Activated CD8-positive, alpha-beta memory T cell treated with anti-CD3 and anti-CD28 coated beads, Interleukin-2, amount 50 U/mL, for 1 hour (primary cell): Measurements from ENCODE around the gene MARS1.

ENCODE experiments used
- DNase-seq: peaks from one replicate; pipeline ENCODE4 v3.0.0-alpha.2; 2020; ENCODE audit errors: extremely low read depth

The MARS1 gene

DNA sequence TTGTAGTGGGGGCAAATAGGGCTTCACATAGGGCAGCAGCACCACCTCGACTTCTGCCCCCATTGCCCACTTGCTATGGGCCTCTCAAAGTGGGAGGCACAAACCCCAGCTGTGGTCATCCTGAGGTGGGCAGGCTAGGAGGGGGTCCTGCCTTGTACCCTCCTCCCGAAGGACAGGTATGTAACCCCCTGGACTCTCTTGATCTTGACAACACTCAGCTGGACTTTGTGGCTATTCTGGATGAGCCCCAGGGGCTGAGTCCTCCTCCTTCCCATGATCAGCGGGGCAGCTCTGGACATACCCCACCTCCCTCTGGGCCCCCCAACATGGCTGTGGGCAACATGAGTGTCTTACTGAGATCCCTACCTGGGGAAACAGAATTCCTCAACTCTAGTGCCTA is 16.2 kb upstream of the MARS1 start:
- DNase-seq = no peak

DNA sequence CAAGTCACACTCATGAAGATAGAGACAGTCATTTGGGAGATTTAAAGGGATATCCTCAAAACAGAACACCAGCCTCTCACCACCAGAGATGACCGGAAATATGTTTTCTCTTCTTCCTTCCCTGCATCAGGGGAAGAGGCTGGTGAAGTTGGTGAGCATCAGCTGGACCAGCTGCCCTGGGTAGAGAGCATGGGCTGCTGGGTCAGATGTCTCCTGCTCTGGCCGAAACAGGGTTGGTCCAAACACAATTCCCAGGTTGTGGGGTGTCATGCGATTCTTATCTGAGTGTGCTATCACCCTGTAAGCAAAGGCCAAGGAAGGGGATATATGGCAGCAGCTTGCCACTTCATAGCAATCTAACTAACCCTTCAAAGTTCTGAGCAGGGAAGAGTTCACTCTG is 15.5 kb upstream of the MARS1 start:
- DNase-seq = no peak

DNA sequence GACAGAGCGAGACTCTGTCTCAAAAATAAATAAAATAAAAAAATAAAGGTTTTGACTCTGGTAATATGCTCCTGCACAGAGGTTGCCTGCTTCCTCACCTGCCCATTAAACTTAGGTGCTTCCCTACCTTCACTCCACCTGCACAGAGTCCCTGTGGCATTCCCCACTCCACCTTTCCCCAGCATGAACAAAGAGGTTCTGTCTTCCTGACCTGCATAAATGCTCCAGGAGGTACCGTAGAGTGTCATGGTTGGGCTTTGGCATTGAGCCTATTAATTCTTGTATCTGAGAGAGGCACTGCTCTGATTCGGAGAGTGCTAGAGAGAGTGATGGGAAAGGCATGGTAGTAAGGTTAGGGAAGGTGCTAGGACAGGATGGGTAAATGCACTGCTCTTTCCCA is 14.5 kb upstream of the MARS1 start:
- DNase-seq = no peak

DNA sequence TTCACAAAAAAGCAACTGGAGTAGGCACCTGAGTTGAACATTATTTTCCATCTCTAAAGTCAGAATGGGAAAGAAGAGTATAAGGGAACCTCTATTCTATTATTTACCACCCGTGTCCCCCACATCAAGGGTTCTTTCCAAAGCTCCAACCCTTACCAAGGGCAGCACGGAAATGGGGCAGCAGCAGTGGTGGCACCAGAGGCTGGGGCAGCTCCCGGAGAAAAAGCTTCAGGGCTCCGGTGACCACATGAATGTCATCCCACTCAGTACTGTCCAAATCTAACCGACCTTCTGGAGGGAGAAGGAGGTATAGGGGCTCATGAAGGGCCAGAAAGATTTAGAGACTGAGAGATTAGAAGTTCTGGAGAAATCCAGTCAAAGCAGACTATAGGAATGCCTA is 14.0 kb upstream of the MARS1 start:
- DNase-seq = no peak

DNA sequence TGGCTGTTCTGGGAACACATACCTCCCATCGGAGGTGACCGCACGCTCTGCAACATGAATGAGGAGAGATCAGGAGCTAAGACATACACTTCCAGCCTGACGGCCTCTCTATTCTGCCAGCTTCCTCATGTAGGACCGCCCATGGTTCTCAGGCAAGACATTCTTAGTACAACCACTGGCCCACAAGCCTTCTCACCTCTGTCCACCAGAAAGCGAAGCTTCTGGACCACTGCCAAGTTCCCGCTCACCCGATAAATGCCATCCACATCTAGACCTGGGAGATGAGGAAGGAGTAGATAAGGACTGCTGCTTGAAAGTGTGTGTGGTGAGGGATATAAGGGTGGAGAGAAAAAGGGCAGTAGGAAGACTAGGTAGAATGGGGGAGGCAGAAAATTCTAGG is 13.4 kb upstream of the MARS1 start:
- no peak for DNase-seq

DNA sequence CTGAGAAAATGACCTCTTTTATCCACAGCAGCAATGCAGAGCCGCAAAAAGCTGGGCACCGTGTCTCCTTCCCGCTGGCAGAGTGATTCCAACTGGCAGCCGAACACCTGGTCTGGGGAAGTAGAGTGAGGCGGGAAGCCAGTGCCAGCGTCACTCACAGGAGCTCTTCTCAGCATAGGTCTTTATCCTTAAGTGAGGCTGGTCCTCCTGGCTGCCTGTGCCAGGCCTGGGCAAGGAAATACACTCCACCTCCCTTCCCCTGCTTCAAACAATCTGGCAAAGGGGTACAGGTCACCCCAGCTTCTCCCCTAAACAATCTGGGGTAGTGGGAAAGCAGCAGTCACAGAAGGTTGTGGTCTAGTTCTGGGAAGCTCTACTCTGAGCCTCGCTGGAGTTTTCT is 13.0 kb upstream of the MARS1 start:
- no peak for DNase-seq

DNA sequence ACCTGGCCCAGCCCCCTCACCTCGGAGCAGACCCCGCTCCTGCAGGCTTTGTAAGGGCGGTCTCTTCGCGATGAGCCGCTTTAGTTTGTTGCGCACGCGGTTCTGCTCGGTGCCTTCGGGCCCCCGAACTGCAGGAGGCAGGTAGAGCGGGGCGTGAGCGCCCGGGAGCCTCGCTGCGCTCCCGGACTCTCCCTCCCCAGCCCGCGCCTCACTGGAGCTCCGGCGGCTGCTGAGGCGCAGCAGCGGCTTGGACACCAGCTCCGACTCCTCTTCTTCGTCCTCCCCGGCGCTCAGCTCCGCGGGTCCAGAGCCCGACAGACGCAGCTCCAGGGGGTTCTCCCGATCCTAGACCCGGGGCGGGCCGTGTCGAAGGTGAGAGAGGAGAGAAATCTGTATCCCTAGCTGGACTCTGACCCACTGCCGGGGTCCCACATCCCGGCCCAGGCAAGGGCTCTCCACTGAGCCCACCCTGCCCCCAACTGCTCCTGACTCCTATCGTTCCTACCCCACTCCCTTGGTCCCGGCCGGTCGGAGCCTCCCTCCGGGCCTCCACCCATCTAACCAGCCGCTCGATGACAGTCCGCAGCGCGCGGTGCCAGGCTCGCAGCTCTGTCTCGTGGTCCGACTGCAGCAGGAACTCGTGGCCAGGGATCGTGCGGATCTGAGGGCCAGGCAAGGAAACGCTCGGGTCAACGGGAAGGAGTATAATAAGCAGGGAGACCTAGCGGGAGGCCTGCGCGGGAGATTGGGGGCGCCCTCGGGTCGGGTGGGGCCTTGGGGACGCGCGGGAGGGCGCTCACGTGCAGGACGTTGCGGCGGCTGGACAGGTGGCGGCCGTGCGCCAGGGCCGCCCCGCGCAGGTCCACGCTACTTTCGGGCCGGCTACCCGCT is 12.4 kb upstream of the MARS1 start:
- DNase-seq = no peak

DNA sequence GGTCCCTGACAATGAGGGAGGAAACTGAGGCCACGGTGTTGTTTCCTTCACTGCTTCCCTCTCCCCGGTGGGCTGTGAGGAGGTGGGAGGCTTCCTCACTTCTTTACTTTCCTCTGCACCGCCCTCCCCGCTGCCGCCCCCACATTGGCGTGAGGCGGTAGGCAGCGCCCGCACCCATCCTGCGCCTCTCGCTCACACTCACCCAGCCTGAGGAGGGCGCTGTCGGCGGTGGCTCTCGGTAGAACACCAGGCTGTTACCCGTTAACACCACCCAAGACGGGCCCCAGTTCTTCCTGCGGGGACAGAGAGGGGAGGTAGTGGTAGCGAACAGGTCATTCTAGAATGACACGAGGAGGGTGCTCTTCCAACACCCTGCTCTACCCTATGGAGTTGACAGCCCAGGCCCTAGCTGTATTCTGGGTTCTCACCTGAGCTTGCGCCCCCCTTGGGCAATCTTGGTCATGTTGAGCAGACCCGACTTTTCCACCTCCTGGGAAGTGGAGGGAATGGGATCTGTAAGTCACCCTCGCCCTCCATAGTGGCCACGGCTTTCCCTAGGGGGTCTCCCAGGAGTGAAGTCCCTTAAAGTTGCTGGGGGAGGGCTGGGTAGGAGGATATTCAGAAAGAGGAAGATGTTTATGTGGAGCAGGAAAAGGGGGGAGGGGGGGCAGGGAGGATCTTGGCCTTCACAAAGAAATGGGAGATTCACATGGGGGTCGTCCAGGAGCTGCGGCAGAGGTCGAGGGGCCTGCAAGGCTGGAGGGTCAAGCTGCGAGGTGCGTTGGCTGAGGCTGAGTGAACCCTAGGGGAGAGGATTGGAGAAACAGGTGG is 11.5 kb upstream of the MARS1 start:
- no peak for DNase-seq

DNA sequence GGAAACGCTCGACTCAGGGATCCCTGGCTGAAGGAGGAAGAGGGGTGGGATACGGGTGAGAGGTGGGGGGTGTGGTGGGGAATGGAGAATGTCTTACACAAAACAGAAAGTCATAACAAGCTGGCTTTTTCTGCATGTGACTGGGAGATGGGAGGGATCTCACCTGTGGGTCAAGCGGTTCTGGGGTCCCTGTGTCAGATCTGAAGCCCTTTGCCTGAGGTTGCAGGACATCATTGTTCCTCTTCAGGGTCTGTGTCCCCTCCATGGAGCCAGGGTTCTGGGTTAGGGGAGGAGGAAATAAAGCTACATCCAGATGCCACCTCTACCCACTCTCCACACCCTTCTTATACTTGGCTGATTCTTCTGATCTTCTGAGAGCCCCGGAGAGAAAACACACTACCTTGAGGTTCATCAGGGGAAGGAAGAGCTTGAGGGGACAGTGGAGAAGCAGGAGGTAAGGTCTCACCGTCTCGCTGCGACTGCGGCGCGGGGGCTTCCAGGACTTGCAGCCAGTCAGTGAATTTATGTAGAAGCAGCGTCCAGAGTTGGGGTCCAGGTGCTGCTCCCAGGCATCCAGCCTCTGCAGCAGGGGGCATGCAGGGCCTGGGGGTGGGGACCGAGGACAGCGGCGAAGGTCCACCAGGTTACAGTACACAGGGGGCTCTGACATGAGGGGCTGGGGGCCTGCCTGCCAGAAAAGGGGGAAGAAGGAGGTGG is 10.7 kb upstream of the MARS1 start:
- DNase-seq = no peak

DNA sequence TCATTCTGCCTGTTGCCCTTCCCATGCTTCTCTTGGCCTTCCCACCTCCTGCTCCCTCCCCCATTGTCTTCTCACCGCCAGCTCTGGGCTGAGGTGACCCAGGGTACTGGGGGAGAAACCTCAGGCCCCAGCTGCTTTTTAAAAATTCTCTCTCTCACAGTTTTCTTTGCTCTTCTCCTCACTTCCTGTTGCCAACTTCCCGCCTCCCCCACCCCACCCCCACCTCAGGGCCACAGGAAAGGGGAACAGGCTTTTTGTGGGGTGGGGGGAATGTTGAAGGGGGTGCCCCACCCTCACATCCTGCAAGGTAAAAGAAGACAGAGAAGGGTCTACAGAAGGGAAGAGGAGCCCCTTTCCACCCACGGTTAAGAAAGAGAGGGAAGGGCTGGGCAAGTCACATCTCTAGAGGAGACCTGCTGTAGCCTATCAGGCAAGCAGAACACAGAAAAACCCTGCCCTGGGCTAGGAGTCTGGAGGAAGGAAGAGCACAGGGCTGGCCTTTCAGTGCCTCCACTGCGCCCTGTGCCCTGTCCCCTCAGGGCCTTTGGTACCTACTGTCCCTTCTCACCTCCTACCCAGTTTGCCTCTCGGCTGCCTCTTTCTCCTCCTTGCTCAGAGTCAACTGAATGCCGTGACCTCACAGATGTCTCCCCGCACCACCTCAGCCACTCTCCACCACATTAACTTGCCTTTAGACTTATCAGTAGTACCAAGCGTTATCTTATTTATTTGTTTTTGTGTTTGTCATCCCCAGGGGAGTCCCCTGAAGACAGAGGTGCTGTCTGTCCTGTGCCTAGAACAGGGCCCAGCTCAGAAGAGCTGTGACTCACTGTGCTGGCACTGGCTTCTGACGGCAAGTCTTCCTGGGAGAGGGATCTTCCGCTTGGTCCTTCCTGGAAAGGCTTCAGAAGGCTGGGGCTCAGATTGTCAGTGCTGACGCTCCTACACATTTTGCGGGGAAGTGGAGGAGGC is 9.9 kb upstream of the MARS1 start:
- no peak for DNase-seq

DNA sequence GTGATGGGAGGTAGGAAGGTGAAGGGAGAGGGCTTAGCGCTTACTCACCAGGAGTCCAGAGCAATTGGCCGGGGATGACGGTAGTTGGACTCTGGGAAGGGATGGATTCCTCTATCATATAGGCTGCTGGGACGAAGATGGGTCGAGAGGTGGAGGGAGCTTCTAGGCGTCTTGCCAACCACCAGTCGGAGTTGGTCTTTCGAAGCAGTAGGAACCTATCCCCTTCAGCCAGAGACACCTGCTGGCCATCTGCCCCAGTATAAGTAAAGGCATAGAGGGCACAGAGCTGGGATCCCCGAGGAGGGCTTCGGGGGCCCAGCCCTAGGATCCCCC is 8.9 kb upstream of the MARS1 start:
- DNase-seq = no peak

DNA sequence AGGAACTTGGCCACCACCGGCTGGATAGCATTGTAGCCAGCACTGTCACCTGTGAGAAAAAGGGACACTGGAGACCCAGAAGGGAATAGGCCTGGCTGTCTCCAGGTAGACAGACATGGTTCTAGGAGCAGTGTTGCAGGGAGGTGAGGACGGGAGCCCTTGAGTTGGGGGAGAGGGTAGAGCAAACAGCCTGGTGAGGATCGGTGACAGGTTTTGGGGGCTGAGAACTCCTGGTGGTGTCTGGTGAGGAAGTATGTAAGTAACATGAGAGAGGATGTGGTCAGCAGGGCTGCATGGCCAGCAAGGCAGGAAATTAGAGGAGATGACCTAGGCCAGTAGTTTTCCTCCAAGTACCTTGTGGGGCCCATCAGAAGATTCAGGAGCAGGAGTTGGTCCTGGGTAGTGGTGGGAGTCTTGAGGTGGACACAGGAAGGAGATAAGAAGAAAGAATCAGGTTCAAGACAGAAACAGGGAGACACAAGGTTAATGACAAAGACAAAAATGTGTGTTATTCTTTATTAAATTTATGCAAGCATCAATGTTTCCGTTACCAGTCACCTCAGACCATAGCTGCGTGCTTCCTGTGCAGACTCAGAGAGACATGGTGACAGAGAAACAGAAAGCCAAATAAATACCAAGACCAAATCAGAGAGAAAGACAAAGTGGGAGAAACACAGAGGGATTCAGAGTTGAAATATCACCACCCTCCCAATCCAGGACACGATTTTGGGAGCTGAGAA is 8.3 kb upstream of the MARS1 start, which contains the start of gene ARHGAP9:
ARHGAP9 (minus strand) TSS at position 491 of the 740 bp plus-strand sequence; CDS start at position 31, 460 bp downstream.
- no peak for DNase-seq

DNA sequence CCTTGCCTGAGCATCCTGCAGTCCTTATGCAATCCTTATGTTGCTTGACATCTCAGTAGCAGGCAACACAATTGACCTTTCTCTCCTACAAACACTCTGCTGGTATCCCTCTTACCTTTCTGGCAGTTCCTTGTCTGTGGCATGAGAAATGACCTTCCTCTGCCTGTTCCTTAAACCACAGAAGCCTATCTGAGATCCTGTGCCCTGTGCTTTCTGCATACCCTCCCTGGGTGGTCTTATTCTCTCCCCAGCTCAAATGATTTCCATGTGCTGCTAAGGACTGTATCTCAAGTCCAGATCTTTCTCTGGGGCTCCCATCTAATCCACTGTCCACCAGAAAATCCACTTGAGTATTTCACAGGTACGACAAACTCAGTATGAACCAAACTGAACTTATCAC is 6.2 kb upstream of the MARS1 start:
- no peak for DNase-seq

DNA sequence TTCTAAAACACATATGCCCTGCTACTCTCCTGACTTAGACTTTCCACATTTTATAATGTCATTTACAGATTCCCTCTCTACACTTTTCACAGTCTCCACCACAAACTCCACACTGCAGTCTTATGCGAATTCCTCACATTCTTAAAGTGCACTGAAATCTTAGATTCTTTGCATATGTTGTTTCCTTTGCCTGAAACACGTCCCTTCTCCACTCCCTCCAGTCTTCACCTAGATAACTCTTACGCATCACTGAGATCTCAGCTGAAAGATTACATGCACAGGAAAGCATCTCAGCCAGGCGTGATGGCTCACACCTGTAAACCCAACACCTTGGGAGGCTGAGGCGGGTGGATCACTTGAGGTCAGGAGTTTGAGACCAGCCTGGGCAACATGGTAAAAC is 4.4 kb upstream of the MARS1 start:
- no peak for DNase-seq

DNA sequence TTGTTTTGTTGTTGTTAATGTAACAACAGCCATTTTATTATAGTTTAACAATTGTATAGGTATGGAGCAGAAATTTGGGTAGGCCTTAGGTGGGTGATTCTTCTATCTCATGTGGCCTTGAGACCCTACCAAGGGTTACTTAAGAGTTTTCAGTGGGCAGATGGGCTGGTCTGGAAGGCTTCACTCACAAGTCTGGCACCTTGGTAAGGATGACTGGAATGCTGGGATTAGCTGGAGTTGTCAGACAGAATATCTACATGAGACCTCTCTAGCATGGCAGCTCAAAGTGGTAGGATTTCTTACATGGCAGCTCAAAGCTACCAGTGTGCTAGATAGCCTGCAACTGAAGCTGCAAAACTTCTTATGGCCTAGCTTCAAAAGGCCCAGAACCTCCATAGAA is 2.2 kb upstream of the MARS1 start:
- no peak for DNase-seq

DNA sequence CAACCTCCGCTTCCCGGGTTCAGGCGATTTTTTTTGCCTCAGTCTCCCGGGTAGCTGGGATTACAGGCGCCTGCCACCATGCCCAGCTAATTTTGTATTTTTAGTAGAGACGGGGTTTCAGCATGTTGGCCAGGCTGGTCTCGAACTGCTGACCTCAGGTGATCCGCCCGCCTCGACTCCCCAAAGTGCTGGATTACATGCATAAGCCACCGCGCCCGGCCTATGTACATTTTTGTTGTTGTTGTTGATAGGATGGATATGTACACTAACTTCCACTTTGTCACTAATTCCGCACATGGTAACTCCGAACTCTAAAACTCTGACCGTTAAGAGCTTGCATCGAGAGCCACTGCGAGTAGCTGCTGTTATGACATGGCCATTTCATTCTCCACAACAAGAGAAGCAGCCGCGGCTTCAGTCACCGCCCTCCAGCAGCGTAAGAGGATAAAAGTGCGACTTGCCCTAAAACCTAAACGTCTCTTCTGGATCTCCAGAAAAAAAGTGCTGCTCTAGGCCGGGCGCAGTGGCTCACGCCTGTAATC is 742 bp upstream of the MARS1 start:
- no peak for DNase-seq

DNA sequence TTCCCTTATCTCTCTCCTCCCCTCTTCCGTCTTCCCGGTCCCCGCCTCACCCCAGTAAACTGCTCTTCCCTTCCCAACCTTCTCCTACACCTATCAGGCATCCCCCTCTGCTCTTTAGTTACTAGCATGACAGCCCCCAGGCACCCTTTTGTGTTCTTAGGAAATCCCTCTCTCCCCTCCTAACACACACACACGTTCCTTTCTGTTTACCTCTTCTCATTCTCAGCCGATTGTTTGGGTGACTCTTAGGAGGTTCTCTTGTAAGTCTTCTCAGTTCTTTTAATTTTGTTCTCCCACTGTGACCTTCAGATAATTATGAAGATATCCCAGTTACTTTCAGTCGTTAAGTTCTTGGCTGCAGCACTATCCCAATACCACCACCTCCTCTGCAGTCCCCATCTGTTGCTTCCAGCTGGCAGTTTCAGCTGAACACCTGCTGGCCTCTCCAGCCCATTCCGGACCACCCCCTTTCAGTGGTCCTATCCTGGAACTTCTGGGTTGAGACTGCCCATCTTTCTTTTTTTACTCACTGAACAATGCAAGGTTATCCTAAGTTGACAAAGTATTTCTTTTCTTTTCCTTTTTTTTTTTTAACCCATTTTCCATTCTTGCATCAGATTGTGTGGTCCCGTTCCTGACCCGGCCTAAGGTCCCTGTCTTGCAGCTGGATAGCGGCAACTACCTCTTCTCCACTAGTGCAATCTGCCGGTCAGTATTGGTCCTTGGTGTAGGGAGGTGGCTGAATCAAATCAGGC is 711 bp downstream of the MARS1 start:
- DNase-seq = no peak

DNA sequence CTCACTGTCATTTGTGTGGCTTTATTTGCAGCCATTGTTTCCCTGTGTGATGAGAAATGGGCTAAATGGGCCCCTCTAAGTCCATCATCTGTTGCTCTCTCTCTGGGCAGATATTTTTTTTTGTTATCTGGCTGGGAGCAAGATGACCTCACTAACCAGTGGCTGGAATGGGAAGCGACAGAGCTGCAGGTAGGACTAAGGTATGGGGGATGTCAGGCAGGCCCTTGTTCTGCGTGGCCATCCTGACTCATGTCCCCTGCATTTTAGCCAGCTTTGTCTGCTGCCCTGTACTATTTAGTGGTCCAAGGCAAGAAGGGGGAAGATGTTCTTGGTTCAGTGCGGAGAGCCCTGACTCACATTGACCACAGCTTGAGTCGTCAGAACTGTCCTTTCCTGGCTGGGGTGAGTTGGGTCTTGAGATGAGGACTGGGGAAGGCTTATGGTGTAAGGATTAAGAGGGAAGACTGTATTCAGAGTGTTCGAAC is 1.3 kb downstream of the MARS1 start:
- no peak for DNase-seq

DNA sequence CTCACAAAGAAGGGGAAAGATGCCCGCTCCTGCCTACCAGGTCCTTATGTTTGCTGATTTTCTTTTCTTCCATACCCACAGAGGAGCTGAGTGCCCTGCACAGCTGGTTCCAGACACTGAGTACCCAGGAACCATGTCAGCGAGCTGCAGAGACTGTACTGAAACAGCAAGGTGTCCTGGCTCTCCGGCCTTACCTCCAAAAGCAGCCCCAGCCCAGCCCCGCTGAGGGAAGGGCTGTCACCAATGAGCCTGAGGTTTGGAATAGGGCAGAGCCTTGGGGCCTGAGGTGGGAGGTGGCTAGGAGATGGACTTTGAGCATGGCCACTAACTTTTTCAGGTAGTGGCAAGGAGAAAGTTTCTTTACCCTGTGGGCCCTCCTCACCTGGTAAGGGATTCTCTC is 2.3 kb downstream of the MARS1 start:
- DNase-seq = no peak
